ENCODE measurements around the gene PTPRG. TPM values are rescaled to one million over a fixed set of nuclear protein-coding genes. Genes with fewer than 3 reads are reported as not detected.

The PTPRG gene
- polyA plus RNA-seq, 1 donor (not counting 4 experiments of a cell fraction or from before 2014, with no cell fraction given): 12.1 TPM

DNA sequence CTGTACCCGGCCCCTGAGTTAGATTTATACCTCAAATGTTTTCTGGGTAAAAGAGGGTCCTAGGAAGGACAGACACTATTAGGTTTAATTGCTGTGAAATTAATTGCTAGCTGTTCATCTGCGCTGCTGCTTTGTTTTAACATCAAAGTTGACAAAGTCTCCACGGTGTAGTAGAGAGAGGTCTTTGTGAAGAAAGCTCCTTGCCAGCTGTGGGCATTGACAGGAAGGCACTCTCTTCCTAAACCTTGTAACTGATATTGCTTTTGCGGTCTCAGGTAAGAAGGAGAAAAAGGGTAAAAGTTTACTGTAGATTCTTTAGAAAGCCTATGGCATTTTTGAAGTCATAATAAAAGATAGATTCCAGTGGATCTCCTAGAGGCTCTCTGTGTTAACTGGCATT, 68.1 kb downstream of the PTPRG start:
- peak overlapping the region; percentile 18 for H3K27ac ChIP-seq (ENCODE audit: control insufficient read depth, insufficient read depth, low read length)
- FAIRE-seq: peak; percentile 23
- dilution Hi-C loops (cut with MboI; ENCODE audit: extremely low pct_ligation_motif_present, low sequenced_read_pairs): no loop called here

DNA sequence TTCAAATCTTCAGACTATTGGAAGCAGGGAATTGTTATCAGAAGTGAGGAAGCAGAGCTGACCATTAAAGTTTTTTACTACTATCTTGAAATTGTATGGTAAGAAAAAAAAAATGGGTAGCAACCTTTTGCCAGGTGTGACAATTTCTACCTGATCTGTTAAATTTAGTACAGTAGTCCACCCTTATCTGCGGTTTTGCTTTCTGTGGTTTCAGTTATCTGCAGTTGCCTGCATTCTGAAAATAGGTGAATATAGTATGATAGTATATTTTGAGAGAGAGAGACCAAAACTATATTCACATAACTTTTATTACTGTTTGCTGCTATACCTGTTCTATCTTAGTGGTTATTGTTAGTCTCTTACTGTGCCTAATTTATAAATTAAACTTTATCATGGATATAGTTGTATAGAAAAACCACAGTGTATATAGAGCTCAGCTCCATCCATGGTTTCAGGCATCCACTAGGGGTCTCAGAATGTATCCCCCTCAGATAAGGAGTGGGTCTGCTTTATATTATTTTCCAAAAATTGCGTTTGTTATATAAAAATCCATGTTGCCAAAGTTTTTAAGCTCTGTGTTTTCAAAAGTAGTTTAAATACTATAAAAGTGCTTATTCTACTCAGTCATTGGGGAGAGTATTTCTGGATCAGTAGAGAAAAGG, 69.9 kb downstream of the PTPRG start:
- Histone ChIP-seq H3K9me3 (ENCODE audit: control insufficient read depth, low read depth, low read length) (no peaks in the 10 kb centered on the region), H3K27me3 (ENCODE audit: control insufficient read depth, extremely low read depth, insufficient read depth, low read length) (no peaks in the 10 kb centered on the region), H2AFZ (ENCODE audit: control insufficient read depth, low read length) (no peak overlapping the region), H3K27ac (ENCODE audit: control insufficient read depth, insufficient read depth, low read length) (no peak overlapping the region), H3K9me1 (ENCODE audit: control insufficient read depth, extremely low read depth, insufficient read depth, low read length) (no peaks in the 10 kb centered on the region), H3K9ac (ENCODE audit: control insufficient read depth, extremely low read depth, insufficient read depth, low read length) (no peak overlapping the region), H3K4me2 (ENCODE audit: control insufficient read depth, extremely low read depth, insufficient read depth, low read depth, low read length) (no peak overlapping the region), H4K20me1 (ENCODE audit: control insufficient read depth, extremely low read depth, insufficient read depth, low read length) (no peaks in the 10 kb centered on the region), H3K4me1 (ENCODE audit: control insufficient read depth, extremely low read depth, insufficient read depth, low read length) (peaks cover 16% of the 10 kb centered on the region), H3K79me2 (ENCODE audit: control insufficient read depth, insufficient read depth, low read length) (peaks cover 8% of the 10 kb centered on the region), H3K36me3 (ENCODE audit: control insufficient read depth in 2 of 2, extremely low read depth in 1 of 2, insufficient read depth in 2 of 2, low read length in 2 of 2) (no peaks in the 10 kb centered on the region), H3K4me3 (ENCODE audit: control insufficient read depth in 2 of 3, extremely low read depth in 1 of 3, insufficient read depth in 2 of 3, low read depth in 1 of 3, low read length in 3 of 3) (no peak overlapping the region)
- TF ChIP-seq, protein P1, sequence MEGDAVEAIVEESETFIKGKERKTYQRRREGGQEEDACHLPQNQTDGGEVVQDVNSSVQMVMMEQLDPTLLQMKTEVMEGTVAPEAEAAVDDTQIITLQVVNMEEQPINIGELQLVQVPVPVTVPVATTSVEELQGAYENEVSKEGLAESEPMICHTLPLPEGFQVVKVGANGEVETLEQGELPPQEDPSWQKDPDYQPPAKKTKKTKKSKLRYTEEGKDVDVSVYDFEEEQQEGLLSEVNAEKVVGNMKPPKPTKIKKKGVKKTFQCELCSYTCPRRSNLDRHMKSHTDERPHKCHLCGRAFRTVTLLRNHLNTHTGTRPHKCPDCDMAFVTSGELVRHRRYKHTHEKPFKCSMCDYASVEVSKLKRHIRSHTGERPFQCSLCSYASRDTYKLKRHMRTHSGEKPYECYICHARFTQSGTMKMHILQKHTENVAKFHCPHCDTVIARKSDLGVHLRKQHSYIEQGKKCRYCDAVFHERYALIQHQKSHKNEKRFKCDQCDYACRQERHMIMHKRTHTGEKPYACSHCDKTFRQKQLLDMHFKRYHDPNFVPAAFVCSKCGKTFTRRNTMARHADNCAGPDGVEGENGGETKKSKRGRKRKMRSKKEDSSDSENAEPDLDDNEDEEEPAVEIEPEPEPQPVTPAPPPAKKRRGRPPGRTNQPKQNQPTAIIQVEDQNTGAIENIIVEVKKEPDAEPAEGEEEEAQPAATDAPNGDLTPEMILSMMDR (optimal IDR thresholded peaks at IDR 0.05 in 1 of 3, IDR thresholded peaks at IDR 0.05 in 1 of 3, conservative IDR thresholded peaks at IDR 0.05 in 1 of 3; ENCODE audit: extremely low read depth in 1 of 3, insufficient read depth in 2 of 3, low read length in 3 of 3): no peak
- no peak for TF ChIP-seq EZH2 (IDR thresholded peaks at IDR 0.05; ENCODE audit: low read length)
- DNase-seq (ENCODE audit: low read depth, low spot score) (no peak), FAIRE-seq (no peak)
- dilution Hi-C loops (cut with MboI; ENCODE audit: extremely low pct_ligation_motif_present, low sequenced_read_pairs): no loop called here

More for the DNA sequence above, 68.1 kb downstream of the PTPRG start:
- no peak overlapping the region for H2AFZ ChIP-seq (ENCODE audit: control insufficient read depth, low read length)
- H3K9ac ChIP-seq (ENCODE audit: control insufficient read depth, extremely low read depth, insufficient read depth, low read length): no peak overlapping the region
- no peak overlapping the region for H3K4me2 ChIP-seq (ENCODE audit: control insufficient read depth, extremely low read depth, insufficient read depth, low read depth, low read length)
- TF ChIP-seq, protein P1 (optimal IDR thresholded peaks at IDR 0.05 in 1 of 3, IDR thresholded peaks at IDR 0.05 in 1 of 3, conservative IDR thresholded peaks at IDR 0.05 in 1 of 3; ENCODE audit: extremely low read depth in 1 of 3, insufficient read depth in 2 of 3, low read length in 3 of 3): no peak
- no peak for TF ChIP-seq EZH2 (IDR thresholded peaks at IDR 0.05; ENCODE audit: low read length)
- peaks cover 8% of the 10 kb centered on the region for H3K79me2 ChIP-seq (ENCODE audit: control insufficient read depth, insufficient read depth, low read length)
- no peaks in the 10 kb centered on the region for H3K27me3 ChIP-seq (ENCODE audit: control insufficient read depth, extremely low read depth, insufficient read depth, low read length)
- H3K9me1 ChIP-seq (ENCODE audit: control insufficient read depth, extremely low read depth, insufficient read depth, low read length): no peaks in the 10 kb centered on the region
- DNase-seq (ENCODE audit: low read depth, low spot score): no peak
- H4K20me1 ChIP-seq (ENCODE audit: control insufficient read depth, extremely low read depth, insufficient read depth, low read length): no peaks in the 10 kb centered on the region
- peaks cover 16% of the 10 kb centered on the region for H3K4me1 ChIP-seq (ENCODE audit: control insufficient read depth, extremely low read depth, insufficient read depth, low read length)
- no peaks in the 10 kb centered on the region for H3K36me3 ChIP-seq (ENCODE audit: control insufficient read depth in 2 of 2, extremely low read depth in 1 of 2, insufficient read depth in 2 of 2, low read length in 2 of 2)
- H3K9me3 ChIP-seq (ENCODE audit: control insufficient read depth, low read depth, low read length): no peaks in the 10 kb centered on the region
- H3K4me3 ChIP-seq (ENCODE audit: control insufficient read depth in 2 of 3, extremely low read depth in 1 of 3, insufficient read depth in 2 of 3, low read depth in 1 of 3, low read length in 3 of 3): no peak overlapping the region

Measured in keratinocyte (primary cell).